GM21723 (cell line): Measurements from ENCODE around the gene EVC2.

ENCODE experiments used
- ATAC-seq: cut with Tn5 transposase; IDR thresholded peaks from one replicate; pipeline ENCODE4 v1.9.1; 2021; ENCODE audit warnings: mild to moderate bottlenecking, moderate library complexity; ENCODE audit not compliant: unreplicated experiment

EVC2 gene

DNA sequence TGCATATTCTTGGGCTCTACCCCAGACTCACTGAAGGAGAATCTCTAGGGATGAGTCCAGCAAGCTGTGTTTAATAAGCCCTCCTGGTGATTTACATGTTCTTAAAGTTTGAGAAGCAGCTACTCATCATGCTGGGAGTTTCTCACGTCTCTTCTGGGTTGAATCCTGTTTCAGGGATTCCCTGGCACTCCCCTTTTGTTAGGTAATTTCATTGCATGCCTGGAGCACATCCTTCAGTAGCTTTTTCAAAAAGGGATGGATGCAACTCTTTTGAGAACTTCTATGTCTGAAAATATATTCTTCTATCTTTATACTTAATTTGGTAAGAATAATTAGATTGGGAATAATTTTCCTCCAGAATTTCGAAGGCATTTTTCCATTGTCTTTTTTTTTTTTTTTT, 7.0 kb upstream of the EVC2 start:
- ATAC-seq, result no peak

DNA sequence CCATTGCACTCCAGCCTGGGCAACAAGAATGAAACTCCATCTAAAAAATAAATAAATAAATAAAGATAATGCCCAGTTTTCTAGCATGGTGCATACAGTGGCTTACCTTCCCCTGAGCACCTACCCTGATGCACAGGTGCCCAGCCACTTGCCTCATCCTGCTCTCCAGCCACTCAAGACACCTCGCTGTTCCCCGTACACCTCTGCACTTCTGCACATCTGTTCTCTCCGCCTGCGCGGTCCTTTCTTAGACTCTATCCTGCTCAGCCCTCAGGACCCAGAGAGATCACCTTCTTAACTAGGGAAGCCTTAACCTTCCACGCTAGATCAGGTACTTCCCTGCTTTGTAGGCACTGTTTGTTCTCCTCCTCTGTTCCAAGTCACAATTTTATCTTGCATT, 5.5 kb upstream of the EVC2 start:
- no peak for ATAC-seq

DNA sequence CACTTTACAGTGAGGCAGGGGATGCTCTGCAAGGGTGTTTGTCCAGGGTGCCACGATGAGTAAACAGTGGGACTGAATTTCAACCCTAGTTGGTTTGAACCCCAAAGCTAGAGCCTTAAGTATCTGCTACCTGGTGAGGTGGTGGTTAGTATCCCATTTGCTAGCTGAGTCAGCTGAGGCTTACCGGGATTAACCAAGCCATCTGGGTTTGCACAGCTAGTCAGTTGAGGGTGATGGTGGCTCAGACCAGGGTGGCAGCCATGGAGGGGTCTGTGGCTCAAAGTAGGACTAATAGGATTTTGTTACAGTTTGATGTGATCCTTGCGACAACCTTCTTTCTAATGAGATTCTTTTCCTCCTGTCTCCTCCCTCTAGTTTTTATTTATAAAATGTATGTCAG, 4.6 kb upstream of the EVC2 start:
- no peak for ATAC-seq

DNA sequence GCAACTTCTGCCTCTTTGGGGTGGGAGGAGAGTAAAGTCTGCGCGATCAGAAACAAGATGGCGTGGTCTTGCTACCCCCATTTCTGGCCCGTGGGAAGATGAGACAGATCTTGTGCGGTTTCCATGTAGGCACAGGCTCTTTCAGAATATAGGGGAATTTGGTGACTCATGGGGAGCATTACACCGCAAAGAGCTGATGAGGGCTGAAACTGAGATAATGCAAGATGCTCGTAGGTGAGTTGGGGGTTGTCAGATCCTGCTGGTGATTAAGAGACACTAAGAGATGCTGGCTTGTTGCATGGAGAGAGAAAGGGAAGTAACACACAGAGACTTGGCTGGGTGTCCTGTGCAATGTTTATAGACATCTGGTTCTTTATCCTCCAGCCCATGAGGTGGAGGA, 4.2 kb upstream of the EVC2 start:
- ATAC-seq, result no peak

DNA sequence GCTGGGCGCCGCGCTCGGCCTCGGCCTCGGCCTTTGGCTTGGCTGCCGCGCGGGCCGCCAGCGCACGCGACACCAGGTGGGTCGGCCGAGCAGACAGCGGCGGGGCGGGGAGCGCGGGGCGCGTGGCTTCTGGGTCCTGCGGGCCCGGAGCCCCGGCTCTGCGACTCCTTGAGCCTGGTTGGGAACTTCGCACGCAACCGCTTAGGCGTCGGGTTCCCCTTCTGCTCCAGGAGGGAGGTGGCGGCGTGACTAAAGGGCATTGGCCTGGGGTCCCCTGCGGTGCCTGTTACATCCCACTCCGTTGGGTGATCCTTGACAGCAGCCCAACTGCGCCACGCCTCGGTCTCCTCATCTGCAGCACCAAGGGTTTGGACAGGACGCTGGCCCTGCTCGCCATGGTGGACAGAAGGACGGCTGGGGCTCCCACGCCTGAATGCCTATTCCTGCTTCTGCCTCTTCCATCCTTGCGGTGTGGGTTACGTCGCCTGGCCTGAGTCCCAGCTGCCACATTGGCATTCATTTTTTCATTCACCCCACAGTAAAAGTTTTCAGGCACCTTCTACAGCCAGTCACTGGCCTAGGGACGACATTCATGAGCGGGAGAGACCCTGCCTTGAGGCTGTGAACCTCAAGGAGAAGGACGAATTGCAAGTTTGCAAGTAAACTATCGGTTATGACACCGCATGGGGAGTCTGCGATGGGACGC, 3.3 kb upstream of the EVC2 start:
- no peak for ATAC-seq

DNA sequence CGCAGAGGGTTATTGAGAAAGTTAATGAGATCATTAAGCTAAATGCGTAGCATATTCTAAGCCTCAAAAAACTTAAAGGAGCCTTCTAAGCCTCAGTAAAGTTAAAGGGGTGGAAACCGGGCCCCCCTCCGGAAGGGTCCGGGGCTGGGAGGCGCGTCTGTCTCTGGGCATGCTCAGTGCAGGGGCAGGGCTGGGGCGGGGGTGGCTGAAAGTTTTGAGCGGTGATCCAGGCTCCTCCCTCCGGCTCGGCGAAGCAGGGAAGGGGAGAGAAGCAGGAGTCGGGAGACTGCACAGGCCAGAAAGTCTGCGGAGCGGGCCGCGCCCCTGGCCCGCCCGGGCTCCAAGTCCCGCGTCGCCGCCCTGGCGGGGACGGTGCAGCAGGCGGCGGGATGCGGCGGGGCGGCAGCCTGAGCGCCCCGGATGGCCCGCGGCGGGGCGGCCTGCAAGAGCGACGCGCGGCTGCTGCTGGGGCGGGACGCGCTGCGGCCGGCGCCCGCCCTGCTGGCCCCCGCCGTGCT, 2.7 kb upstream of the EVC2 start, which contains the start of gene EVC:
Gene EVC (plus strand): TSS at position 241 of the 518 bp plus-strand sequence. CDS start 180 bp downstream, at position 421.
- ATAC-seq, result no peak

DNA sequence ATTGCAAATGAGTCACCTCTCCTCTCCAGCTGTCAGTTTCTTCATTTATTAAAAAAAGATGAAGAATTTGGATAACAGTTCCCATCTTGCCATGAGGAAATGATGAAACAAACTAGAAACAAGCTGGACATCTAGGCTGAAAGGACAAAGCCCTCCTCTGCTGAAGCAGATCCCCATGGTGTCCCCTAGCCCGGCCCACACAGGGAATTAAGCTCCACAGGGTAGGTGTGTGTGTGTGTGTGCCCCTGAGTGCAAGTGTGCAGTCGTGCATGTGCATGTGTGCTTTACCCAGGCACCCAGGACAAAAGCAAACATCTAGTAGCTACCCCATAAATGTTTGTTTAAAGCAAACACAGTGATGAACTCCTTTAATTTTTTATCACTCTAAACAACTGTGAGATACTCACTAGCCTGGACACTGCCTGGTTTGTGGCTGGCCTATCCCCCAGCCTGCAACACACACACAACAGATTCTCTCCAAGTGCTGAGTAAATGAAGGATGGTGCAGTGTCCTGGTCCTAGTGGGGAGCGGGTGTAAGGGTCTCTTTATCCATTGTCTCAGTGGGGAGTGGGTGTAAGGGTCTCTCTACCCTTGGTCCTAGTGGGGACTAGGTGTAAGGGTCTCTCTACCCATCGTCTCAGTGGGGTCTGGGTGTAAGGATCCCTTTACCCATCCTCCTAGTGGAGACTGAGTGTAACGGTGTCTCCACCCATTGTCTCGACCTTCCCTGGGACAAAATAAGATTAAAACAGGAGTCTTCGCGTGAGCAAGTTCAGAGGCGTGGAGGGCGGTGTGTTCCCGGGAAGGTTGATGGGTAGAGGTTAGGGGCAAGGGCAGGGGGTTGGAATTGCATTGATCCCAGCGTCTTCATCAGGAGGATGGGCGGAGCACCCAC, 2.0 kb upstream of the EVC2 start:
- ATAC-seq, result no peak

DNA sequence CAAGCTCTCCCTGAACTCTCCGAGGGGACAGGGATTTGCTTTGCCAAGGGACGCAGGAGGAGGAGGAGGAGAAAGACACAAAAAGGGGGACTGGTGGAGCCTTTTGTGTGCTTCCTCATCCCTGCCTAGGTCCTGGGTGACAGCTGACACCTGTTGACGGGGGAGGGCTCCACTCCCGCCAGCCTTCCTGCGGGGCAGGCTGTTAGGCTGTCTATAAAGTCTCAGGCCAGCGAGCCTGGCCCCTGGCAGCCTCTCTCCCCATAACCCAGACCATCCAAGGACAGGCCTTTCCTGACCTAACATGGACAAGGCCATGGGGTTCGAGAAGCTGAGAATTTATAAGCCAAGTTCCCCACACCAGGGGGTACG, 832 bp upstream of the EVC2 start:
- no peak for ATAC-seq

DNA sequence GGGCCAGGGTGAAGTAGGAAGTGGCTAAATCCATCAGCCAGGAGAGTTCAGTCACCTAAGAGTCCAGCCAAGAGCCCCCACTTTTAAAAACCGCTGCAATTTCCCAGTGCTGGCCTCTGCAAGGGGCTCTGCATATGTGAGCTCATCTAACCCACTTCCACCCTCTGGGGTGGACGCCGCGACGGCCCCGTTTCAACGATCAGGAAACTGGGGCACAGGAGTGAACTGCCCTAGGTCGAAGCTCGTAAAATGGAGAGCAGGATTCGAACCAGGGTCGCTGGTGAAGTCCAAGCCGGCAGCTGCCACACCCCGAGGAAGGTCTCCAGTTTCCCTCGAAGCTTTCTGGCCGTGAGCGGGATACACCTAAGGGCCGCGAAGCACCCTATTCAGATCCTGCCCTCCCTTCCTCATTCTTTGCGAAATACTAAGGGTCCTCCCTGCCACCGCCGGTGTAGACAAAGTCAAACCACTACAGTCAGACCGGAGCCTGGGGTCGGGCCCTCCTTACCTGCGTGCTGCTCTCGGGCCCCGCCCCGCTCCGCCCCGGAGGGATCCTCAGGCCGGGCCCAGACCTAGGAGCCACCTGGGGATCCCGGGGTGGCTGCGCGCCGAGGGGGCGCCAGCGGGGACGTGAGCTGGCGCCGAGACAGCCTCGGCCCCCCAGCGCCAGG, 446 bp downstream of the EVC2 start:
- no peak for ATAC-seq

DNA sequence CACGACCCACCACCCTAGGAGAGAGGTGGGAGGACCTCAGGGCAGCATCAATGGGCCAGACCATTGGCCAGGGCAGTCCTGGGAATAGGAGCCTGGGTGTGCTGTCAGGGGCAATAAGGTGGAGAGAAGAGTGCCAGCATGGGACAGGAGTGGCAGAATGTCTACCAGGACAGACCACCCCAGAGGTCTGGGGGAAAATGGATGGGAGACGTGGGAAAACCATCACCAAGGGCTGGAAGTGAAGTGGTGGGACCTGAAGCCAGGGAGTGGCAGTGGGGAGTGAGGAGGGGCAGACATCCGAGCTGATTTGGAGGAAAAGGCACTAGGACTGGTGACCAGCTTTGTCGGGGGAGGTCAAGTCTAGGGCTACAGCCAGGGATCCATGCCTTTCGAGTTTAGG, 993 bp downstream of the EVC2 start:
- ATAC-seq, result no peak

DNA sequence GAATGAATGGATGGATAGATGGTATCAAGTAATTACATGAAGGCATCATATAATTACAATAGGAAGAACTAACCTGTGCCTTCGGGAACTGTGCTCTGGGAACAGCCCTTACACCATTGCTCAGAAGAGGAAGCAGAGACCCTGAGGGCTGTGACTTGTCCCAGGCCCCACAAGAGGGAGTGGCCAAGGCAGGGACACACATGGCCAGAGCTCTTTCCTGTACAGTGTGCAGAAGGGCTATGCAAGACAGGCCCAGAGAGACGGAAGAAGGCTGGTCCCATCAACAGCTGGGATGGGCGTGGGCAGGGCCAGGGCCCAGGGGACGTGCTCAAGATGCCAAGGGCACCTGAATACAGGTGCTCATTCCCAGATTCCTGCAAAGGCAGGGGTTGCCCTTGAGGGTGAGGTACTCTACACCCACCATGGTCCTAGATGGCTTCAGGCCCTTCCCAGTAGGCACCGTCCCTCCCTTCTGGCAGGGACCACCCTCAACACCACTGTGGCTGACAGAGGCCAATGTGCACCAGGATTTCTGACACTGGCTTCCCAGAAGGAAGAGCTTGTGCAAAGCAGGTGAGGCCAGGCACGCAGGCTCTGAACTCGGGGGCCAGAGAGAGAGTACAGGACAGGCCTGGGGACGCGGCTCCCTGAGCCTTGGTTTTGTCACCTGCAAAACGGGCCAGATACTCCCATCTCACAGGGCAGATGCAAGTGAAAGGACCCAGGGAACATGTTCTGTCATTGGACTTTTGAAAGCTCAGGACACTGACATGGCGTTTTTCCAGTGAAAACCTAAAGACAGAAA, 1.7 kb downstream of the EVC2 start:
- no peak for ATAC-seq

DNA sequence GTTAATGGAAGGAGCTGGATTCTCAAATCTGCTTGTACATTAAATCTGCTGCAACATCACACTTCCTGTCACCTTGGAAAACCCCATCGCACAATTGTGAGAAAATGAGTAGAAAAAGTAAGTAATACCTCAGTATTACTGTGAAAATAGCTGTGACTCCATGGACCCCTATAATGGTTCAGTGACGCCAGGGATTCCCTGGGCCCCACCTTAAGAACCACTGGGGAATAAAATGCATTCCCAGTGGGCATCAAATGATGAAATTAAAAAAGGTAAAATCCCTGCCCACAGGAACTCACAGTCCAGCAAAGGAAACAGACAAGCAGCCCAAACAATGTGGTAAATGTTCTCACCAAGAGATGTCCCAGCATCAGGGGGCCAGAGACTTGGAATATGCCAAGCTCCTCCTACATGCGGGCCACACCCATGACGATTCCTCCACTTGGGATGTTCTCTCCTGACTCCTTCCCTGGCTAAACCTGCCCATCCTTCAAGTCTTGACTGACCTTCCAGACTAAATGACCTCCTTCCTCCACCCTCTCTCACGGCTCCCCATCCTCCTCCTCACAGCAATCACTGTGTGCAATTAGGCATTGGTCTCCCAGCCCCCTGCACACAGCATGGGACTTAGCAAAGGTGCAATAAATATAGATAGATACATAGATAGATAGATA, 2.6 kb downstream of the EVC2 start:
- ATAC-seq, result no peak

DNA sequence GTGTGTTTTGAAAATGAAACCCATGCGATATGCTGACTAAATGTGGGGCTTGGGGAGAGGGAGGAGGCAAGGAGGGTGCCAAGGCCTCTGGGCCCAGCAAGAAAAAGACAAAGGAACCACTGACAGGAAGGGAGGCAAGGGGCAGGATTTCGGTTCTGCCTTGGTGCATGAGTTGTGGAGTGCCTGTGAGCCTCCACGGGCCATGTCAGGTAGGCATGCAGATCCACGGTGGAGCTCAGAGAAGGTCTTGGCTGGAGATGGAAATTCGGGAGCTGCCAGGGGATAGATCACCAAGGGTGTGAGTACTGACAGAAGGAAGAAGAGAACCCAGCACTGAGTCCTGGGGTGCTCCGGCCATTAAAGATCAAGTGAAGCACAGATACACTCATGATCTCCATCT, 4.1 kb downstream of the EVC2 start:
- no peak for ATAC-seq

DNA sequence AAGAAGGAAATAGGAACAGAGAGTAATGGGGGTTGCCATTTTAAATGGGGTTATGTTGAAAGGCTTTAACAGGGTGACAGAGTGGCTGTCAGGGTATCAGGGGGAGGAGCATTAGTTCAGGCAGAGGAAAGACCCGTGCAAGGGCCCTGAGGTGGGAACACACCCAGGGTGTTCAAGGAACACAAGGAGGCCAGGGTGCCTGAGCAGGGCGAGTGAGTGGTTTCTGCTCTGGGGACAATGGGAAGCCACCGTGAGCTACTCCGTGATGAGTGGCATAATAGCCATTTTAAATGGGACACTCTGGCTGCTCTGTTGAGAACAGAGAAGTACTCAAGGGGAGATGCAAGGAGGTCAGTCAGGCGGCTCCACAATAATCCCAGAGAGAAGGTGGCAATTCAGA, 4.5 kb downstream of the EVC2 start:
- no peak for ATAC-seq

DNA sequence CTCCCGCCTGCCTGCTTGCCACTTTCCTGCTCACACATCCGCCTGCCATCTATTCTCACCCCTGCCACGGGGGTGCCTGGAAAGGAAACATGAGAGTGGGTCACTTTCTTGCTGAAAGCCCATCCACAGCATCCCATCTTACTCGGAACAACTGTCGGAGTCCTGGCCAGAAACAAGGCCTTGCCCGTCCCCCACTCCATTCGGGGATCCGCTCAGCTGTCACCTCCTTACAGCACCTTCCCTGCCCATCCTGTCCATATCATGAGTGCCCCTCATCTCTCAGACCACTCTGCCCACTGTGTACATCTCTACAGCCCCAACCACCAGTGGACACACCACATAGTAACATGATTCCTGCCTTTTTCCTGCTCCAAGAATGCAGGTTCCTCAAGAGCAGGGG, 6.4 kb downstream of the EVC2 start:
- ATAC-seq, result no peak

DNA sequence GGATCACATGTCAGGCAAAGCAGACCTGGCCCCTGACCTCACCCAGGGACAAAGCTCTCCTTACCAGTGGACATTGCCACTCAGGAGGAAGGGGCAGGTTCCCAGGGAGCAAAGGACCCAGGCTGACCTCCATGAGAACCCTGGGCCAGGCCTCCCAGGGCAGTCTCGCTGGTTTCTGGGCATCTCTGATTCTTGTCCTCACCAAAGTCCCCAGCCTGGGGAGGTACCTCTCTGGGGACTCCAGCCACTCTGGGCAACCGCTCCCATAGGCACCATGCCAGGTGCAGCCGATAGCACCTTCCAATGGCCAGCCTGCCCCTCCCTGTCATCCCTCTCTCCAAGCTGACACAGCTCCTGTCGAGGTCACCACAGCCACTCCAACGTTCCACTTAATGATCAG, 7.9 kb downstream of the EVC2 start:
- ATAC-seq, result no peak

DNA sequence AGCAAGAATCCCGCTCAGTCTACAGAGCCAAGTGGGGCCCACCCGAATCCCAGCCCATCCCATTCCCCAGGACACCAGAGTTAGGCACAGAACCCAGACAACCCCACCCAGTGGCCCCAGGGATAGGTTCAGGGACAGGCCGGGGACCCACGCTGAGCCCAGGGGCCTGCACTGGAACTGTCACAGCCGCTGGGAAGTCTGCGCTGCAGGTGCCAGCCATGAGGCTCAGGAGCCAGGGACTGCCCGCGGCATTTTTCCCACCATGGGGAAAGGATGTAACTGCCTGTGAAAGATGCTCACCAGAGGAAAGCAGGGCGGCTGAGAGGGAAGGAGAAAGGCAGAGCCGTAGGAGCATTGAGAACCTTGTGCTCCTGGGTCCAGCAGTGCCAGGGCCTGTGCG, 12.0 kb downstream of the EVC2 start:
- ATAC-seq, result no peak

DNA sequence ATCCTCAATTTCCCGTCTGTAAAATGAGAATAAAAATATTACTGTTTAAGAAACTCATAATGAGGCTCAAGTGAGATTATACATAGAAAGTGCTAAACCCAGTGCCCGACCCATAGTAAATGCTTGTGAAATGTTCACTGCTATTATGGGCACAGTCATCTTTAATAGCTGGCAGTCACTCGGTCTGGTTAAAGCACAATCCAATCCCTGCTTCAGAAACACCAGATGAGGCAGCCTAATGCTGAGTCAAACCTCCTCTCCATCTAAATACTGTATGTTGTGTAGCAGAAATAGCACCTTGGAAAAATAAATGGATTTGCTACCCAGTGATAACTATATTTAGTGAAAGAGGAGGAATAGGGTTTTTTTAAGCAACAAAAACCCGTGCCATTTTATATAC, 14.5 kb downstream of the EVC2 start:
- ATAC-seq, result no peak

DNA sequence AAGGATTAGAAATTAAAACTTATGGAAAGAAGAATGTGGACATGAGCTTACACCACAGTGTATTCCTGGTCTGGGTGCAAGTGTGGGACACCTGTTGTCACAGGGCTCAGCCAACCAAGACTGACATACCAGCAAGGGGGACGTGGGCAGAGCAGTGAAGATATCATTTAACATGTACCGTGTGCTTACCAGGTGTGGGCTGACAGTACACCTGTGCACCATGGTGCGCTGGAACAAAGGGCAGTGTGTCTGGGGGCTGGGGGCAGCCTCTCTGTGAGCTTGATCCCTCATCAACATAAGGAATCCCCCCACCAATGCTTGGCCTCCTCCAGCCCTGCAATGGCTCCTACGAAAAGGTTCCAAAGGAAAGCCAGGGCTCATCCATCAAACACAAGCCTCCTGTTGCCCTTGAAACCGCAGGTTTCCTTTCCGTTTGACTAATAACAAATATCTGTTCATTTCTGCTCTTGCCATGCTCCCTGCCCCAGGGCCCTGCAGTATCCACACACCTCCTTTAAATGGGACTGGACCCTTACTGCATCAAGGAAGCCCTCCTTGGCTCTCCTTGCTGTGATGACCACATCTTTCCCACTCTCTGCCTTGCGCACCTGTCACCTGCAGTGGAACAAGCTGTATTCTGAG, 16.7 kb downstream of the EVC2 start:
- no peak for ATAC-seq

DNA sequence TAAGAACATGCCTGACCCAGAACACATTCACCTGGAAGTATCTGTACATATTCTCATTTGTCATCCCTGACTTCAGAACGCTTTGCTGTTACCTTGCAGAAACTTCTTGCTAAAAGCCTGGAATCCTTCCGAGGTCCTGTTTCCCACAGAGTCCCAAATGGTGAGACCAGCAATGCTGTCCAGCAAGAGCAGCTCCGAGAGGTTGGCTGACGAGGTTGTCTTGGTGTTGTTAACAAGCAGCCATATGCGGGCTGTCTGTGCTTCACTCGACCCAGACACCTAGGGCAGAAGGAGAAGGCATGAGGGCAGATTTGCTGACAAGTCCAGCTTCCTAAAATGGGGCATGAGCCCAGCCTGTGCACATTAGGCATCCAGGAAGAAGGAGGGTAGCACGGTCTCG, 19.3 kb downstream of the EVC2 start:
- ATAC-seq, result no peak
